HG03039 (cell line): Measurements from ENCODE around the gene KRT35.

Experiments used
- ATAC-seq: cut with Tn5 transposase; IDR thresholded peaks from one replicate; pipeline ENCODE4 v1.9.1; 2021; ENCODE audit warnings: mild to moderate bottlenecking, moderate library complexity; ENCODE audit not compliant: unreplicated experiment

The KRT35 gene

DNA sequence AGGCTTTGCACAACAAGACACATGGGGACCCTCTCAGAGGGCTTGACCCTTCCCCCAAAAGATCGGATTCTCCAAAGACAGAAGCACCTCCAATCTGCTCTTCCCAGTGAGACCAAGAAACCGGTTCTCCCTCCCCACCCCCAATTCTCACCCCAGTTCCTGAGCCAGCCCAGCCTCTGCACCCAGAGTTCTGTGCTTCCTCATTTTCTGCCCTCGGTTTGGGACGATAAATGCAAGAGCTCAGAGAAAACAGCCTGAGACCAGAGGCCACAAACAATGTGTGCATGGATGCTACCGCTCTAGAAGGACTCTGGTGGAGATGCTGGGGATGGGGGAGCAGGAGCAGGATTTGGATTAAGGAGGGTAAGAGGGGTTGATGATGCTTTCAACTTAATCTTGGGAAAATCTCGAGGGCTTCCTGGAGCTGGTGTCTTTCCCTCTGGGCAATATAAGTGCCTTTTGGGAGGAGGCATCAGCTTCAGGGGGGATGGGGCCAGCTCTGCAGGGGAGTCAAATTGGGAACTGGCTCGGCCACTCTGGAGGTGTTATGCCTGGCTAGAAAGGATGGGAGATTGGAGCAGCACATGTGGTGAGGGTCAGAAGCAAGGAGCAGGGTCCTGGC, 31.7 kb upstream of the KRT35 start:
- no peak for ATAC-seq

DNA sequence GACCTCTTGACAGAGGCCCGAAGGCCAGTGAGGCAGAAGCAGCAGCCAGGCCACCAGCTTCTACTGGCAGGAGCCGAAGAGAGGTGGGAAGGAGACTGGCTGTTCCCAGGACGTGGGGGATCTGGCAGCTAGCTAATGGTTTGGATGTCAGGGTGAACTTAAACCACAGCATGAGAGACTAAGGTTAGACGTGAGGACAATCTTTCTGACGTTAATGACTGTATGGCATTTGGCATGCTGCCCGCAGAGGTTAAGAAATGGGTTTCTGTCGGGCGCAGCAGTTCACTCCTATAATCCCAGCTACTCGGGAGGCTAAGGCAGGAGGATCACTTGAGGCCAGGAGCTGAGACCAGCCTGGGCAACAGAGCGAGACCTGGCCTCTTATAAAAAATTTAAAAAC, 30.8 kb upstream of the KRT35 start:
- ATAC-seq: no peak

DNA sequence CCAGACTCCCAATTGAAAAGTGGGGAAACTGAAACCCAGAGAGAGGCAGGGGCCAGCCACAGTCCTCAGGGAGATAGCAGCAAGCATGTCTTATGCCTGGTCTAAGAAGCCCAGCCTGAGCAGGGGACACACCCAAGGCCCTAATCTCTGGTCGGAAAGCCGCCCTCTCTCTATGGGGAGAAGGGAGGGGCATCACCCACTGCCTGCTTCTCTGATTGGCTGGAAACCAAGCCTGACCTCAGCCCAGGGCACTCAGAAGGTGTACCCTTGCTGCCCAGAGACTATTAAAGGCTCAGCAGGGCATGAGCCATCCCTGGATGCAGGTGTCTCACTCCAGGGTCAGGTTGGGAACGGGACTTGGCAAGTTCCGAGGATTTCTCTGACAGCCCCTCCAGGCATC, 30.2 kb upstream of the KRT35 start:
- no peak for ATAC-seq

DNA sequence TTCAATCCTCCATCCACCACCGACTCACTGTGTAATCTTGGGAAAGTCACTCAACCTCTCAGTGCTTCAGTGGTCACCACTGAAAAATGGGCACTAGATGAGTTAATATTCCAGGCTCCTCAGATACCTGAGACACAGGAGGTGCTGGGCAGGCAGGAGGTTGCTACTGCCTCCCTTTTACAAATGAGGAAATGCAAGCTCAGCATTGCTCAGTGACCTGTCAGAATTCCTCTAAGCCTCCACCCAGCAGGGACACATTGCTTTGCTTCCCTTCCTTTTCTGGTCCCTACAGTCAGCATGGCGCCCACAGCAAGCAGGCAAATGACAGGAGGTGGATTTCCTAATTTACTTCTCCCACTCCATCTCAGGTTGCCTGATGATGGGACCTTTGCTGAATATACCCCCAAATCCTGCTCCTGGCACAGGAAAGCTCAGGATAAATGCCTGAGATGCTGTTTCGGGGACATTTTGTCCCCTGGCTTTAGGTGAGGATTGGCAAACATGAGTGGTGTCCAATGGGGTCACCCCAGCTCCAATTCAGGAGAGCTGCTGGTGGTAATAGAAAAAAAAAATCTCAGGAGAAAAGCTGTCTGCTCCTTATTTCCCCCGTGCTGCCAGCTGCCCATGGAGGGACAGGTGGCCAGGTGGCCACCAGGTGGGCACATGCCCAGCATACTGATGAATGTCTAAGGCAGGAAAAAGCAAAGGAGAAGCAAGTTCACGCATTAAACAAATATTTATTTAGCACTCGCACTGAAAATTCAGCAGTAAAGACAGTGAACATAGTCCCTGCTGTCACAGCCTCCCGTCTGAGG, 29.5 kb upstream of the KRT35 start:
- ATAC-seq: no peak

DNA sequence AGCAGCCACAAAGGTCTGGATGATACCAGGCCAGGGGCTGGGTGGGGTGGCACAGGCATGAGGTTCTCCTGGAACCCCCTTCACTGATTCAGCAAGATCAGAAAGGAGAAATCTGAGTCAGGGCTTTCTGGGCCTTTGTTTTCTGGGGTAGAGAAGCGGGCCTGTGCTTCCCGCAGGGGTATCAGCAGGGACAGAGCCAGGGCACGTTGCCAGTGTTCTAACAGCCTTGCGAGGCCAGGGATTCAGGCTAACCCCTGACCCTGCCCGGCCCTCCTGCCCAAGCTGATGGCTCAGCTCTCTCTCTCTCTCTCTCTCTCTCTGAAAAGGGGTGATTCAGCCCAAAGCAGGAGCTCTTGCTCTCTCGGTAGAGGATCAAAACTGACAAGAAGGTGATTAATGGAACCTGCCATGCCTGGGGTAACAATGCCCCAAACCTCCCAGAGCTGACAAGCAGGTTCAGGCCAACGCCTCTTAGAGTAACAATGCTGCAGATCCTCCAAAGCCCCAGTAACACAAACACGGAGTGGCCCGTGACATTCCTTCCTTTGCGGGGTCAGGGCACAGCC, 26.4 kb upstream of the KRT35 start:
- ATAC-seq: no peak

DNA sequence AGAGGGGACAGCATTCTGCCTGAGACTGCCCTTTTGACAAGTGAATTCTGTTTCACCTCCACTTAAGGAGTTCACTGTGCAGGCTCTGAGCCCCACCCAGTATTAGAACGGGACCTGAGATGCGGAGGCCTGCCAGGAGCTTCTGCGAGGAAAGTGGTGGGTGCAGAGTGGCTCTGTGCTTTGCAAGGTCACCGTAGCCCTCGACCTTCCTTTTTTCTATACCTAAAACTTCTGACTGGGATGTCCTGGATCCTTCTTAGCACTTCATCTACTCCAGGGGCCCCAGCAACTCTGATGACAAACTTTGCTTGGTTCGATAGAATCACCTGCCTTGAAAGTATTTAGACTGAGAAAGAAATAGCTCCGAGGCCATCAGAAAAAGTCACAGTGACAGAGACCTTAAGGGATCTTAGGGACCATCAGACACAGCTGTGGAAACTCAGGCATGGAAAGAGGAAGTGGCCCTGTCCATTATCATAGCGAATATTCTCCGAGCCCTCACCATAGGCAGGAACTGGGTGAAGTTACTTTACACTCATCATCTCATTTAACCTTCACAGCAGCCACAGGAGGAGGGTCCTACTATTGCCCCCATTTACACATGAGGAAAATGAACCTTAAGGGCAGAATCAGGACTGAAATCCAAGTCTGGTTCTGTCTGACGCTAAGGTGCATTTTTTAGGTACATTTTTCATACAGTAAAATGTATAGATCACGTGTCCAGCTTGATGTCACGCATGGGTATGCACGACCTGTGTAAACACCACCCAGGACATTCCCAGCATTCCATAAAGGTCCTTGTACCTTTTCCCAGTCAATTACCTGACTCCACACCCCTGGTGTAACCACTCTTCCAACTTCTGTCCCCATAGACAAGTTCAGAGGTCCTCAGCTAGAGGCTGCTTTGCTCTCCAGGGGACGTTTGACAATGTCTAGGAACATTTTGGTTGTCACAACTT, 25.1 kb upstream of the KRT35 start:
- no peak for ATAC-seq

DNA sequence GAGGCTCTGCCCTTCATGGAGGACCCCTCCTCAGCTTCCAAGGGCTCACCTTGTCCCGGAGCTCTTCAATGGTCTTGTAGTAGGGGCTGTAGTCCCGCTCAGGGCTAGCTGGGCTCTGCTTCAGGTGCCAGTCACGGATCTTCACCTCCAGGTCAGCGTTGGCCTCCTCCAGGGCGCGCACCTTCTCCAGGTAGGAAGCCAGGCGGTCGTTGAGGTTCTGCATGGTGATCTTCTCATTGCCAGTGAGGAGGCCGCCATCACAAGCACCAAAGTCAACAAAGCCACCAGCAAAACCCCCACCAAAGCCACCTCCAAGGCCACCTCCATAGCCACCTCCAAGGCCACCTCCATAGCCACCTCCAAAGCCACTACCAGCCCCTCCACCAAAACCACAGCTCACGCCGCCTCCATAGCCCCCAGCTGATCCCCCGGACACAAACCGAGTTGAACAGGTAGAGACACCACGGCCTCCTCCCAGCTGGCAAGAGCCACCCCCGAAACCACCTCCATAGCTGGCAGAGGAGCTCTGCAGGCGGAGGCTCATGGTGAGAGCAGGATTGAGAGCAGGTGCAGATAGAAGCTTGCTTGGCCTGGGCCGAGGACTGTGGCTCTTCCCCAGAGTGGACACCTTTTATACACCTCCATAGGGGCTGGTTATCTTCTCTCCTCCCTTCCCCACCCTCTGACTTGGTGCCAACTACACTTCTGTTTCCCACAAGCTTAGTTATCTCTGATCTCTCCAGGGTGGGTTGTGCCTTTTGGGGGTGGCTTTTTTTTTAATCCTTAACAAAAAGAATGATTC, 24.3 kb upstream of the KRT35 start, which contains the start of gene KRT13:
KRT13 (minus strand) TSS at position 606 of the 802 bp plus-strand sequence; CDS start at position 544, 62 bp downstream.
- no peak for ATAC-seq

DNA sequence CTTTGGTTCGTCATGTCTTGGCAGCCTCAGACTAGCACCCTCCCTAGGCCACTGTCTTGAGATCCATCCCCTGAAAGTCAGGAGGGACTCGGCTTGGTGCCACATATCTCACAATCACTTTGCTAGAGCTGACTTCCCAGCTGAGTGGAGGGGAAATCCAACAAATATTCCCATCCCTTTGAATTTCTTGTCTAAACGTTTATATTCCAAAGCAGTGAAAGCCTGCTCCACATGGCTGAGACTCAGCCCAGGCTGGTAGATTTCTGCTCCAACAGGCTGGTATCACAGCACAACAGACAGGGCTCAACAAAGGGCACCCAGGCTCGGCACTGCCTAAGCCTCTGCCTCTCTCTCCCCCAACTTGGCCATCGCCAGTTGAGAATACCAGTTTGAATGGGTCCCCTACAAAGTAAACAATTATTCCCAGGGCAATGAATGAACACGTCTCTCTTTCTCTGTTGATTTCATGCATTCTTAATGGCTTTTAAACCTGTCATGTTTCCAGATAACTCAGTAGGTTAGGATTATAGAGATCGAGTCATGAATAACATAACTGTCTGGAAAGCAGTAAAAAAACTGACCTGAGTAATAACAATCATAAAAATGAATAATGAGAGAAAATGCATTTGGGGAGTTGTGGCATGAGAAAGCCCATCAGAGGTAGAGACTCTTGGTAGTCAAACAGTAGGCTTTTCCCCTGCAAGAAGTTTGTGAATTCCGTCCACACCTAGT, 23.5 kb upstream of the KRT35 start:
- ATAC-seq: no peak

DNA sequence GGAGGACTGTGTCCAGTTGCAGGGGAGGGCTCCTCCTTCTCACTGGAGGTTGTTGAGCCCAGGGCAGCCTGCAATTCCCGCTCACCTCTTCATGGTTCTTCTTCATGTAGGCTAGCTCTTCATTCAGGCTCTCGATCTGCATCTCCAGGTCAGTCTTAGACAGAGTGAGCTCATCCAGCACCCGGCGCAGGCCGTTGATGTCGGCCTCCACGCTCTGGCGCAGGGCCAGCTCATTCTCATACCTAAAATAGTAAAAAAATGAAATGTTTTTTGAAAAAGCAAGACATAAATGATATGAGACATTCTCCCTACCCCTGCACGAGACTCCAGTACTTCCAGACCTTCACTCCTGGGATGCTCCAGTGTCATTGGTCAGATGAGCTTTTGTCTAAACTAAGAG, 22.3 kb upstream of the KRT35 start:
- no peak for ATAC-seq

DNA sequence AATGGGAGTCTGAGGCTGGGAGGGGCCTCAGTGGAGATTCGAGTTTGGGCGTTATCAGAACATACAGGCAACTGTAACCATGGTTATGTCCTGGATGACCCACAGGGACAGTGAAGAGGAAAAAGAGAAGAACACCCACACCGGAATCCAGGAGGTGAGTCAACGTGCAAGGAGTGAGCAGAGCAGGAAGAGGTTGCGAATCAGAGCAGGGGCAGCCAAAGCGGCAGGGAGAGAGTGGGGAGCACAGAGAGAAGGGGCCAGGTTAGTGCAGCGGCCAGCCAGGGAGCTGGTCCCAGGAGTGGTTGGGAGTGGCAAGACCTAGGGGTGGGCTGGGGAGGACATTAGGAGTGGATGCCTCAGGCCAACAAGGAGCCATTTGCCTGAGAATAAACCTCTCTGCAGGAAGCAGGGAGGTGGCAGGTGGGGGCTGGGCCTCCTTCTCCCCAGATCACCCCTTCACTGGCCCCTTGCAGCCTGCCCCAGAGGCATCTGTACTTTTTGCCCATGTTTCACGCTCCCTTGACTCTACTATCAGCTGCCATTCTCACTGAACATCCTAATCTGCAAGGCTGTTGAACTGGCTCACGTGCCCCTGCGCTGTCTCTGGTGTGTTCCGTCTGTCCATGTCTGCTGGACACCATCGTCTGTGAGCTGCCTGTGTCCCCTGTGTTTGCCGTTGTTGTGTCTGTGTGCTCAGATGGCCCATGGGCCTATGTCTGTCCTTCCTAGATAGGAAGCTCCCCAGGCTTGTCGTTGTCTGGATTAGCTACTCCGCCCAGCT, 19.4 kb upstream of the KRT35 start:
- no peak for ATAC-seq

DNA sequence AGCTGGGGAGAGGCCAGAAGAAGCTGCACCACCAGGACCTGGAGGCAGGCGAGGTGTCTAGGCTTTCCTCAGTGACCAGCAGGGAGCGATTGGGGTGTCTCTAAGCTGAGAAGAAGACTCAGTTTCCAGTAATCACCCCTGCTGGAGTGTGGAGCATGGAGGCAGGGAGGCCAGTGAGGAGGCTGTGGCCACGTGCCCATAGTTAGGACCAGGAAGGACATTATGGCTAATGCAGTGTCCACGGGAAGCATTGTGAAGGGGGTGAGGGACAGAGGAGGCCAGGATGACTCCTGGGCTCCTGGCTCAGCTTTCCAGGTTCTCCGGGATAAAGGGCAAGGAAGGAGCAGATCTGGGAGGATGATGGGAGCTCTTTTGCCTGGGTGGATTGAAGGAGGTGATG, 18.8 kb upstream of the KRT35 start:
- ATAC-seq: no peak

DNA sequence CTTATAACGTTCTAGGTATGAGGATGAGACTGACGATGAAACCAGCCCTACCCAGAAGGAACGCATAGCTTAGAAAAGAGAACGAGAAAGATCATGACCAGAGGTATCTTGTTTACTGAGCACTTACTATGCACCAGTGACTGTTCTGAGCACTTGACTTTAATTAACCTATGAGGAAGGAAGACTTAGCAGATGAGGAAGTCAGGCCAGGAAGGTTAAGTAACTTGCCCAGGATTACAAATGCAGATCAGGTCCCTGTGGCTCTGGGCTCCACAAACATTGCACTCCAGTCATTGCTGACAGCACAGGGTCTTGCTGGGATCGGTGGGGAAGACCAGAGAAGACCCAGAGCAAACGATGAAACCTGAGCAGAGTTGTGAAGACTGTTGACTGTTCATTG, 17.3 kb upstream of the KRT35 start:
- no peak for ATAC-seq

DNA sequence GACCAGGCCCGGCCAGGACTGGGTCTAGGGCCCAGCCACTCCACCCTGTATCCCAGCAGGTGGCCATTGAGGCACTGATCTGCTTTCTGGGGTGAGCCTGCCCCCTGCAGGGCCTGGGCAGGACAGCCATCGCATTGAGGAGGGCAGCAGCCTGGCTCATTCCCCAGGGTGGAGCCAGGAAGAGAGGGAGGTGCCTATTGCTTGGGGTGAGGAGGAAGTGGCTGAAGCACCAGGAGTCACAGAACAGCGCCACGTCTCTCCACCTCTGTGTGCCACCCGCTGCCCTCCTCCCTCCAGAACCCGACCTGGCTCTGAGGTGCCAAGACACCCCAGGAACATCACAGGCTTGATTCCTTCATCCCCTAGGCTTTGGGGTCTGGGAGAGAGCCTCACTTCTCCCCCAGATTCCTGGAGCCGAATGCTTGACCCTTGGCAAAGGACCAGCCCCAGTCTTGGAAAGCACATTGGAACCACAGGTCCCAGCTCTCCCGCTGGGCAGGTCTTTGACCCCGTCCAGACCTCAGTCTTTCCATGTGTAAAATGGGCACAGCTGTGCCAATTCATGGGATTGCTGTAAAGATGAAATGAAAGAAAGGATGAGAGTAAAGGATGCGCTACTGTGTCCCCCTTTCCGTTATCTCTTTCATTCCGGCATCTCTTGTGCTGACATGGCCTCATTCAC, 16.0 kb upstream of the KRT35 start:
- ATAC-seq: no peak

DNA sequence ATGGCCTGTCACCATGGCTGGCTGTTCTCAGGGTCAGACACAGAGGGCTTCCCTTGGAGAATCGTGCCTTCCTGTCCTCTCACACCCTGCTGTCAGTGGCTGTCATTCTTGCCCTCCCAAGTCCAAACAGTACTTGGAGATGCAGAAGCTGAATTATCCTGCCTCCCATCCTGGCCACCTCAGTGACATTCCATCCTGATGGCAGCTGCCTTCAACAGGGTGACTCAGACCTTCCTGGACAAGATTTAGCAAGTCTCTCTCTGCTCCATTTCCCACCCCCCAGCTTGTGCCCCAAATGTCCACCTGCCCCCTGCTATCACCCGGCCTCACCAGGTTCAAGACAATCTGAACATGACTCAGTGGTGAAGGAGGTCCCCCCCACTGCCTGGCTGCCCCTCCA, 13.6 kb upstream of the KRT35 start:
- no peak for ATAC-seq

DNA sequence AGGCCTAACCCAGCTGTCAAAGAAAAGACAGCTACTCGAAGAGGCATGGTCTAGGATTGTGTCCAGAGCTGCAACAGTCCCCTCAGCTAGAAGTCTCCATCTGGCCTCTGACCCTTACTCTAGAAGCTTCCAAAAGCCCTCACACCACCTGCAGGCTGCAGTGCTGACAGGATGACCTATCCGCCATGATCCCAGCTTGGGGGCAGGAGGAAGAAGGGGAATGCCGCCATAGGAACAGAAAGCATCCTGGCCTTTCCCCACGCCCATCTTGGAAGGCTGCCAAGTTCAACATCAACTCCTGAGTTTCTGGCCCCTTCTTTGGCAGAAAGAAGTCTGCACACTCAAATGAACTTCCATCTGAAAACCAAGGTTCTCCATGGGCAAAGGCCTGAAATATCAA, 11.8 kb upstream of the KRT35 start:
- ATAC-seq: no peak

DNA sequence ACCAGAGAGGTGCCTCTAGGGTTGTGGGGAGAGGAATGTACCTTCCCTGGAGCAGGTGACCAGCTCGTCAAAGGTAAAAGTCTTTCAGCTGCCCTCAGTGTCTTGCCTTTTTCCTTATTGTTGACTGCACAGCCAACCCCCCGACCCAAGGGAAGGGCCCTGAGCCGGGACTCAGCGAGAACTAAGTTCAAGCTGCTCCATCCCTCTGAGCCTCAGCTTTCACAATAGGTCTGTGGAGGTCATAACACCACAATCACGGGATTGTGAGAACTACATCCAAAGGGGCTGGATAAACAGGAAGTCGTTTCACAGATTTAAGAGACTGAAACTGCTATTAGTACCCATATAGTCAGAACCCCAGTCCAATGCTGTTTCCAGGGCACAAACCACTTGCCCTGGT, 11.4 kb upstream of the KRT35 start:
- ATAC-seq: no peak

DNA sequence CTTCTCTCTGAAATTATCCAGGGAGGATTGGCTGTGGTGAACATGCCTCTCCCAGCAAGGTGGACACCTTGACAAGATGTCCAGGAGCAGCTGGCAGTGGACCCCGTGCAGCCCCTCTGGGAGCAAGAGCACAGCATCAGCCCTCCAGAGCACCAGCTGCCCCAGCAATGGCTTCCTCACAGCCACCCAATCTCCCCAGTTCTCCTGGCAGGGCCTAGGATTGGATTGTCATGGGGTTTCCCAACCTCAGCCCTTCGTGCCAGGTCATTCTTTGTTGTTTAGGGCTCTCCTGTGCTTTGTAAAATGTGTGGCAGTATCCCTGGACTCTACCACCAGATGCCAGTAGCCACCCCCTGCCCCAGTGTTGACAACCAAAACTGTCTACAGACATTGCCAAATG, 10.5 kb upstream of the KRT35 start:
- ATAC-seq: no peak
